Testis (tissue), 3 donors: ENCODE measurements around the gene TPRG1. TPM values are rescaled to one million over a fixed set of nuclear protein-coding genes. Genes with fewer than 3 reads are reported as not detected.
A peak's percentile ranks its signal among the peaks of the same experiment; 100 is the strongest.

Source experiments
- DNase-seq: peaks from one replicate; pipeline ENCODE4 v3.0.0-alpha.2; 2019
- H3K27ac ChIP-seq, 2 donors: fragments of 200-600 bp; sonication (generic); one replicate each; pipeline ENCODE4 v1.5.1; 2019
- H3K27me3 ChIP-seq: fragments of 200-600 bp; sonication (generic); one replicate; pipeline ENCODE4 v1.5.1; 2019
- H3K36me3 ChIP-seq: fragments of 200-600 bp; sonication (generic); one replicate; pipeline ENCODE4 v1.5.1; 2017; ENCODE audit warnings: low read depth; ENCODE audit errors: missing control alignments
- H3K4me1 ChIP-seq: fragments of 200-600 bp; sonication (generic); one replicate; pipeline ENCODE4 v1.5.1; 2019
- H3K4me3 ChIP-seq, 2 donors: fragments of 200-600 bp; sonication (generic); one replicate each; pipeline ENCODE4 v1.5.1; 2017 to 2019
- H3K9me3 ChIP-seq: fragments of 200-600 bp; sonication (generic); one replicate; pipeline ENCODE4 v1.5.1; 2017
- POLR2A ChIP-seq: fragments of 450-650 bp; IDR thresholded peaks from one replicate; pipeline ENCODE4 v1.6.1; 2017; ENCODE audit warnings: antibody characterized with exemption, mild to moderate bottlenecking, moderate library complexity
- WGBS, 2 donors: methylation state at CpG; one replicate each; pipeline ENCODE4 v1.1.5; 2018; 5-methylcytosine and 5-hydroxymethylcytosine counted together
- intact Hi-C: fragments of 100-400 bp; cut with DNase I; formaldehyde crosslinking; loops from one replicate; pipeline ENCODE4 v1.15.1; 2023; ENCODE audit warnings: low total_unique reads
- polyA plus RNA-seq: library from polyadenylated mRNA; stranded (reverse); fragments of 350-450 nt; fragmentation: Illumina TruSeq; extraction: RNeasy Lipid Tissue Mini Kit (QIAGEN cat#74804); gene quantifications from one replicate; pipeline ENCODE4 v1.2.3, GENCODE V29; 2014; ENCODE audit warnings: low read depth, low replicate concordance; ENCODE audit not compliant: insufficient read depth
- total RNA-seq, 2 donors: library from RNA; depleted of rRNA; stranded (reverse); fragments of >200 nt; gene quantifications; one replicate each; pipeline ENCODE4 v1.2.3, GENCODE V29; 2016
- TF ChIP-seq, protein P1 (sequence below), 3 experiments: fragments of 450-650 bp in 2 of 3; fragments of 200-600 bp in 1 of 3; sonication (generic) in 1 of 3; IDR thresholded peaks; one replicate each; pipeline ENCODE4 v1.5.1; 2016 to 2019; ENCODE audit warnings: antibody characterized with exemption in 3 of 3, mild to moderate bottlenecking in 2 of 3, moderate library complexity in 1 of 3

TPRG1 gene
- total and polyA plus RNA-seq, 3 donors from 2014 or later = 15.5 to 25.2 (median 15.9) TPM

DNA sequence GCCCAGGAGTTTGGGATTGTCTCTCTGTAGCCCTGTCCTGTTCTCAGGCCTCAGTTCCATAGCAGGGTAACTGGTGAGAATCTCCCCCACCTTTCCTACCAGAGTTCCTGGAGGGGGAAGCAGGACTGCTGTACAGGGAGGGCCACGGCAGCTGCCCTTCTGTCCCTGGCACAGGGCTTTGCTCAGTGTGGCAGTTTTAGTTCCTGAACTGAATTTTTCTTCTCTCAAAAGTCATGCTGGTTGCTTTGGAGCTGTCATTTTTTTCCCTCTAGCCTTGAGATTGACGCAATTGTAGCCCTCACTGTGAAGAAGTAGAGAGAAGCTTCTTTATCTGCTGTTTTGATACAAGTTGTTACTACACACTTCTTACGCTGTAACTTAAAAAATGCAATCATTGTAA lies 55.5 kb downstream of the TPRG1 start:
- 59 to 66% methylated on average over 3 of the region's 3 CpGs for WGBS, 2 donors
- peak overlapping the region; percentile 76 to 89 for H3K27ac ChIP-seq

DNA sequence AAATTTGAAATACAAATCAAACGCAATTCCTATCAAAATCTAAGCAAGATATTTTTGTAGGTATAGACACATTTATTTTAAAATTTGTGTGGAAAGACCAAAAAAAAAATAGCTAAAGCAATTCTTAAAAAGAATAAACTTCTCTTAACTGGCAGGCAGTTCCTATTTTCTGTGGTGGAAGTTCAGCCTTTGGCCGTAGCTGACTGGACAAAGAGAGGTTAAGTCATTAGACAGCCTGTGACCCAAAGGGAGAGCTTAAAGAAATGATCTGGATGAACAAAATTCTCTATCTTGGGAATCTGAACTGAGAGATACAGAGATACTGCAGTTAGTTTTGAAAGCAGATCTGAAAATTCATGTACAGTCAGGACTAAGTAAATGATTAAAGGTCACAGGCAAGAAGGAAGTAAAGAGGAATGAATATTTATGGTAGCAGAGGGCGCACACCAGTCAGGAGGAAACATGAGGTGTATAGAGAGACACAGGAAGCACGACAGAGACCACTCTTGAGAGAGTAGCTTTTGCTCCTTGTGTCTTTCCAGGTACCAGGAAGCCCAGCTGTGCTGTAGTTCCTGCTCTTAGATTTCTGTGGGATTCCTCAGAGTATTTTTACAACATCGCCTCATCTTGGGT lies 57.5 kb downstream of the TPRG1 start:
- Histone ChIP-seq H3K4me3 (no peak overlapping the region), H3K36me3 (no peaks in the 10 kb centered on the region), H3K27me3 (no peaks in the 10 kb centered on the region), H3K9me3 (no peaks in the 10 kb centered on the region), H3K4me1 (peaks cover 7% of the 10 kb centered on the region), H3K27ac (peak overlapping the region in 1 of 2 donors; percentile 21)
- no peak for DNase-seq
- TF ChIP-seq, protein P1, sequence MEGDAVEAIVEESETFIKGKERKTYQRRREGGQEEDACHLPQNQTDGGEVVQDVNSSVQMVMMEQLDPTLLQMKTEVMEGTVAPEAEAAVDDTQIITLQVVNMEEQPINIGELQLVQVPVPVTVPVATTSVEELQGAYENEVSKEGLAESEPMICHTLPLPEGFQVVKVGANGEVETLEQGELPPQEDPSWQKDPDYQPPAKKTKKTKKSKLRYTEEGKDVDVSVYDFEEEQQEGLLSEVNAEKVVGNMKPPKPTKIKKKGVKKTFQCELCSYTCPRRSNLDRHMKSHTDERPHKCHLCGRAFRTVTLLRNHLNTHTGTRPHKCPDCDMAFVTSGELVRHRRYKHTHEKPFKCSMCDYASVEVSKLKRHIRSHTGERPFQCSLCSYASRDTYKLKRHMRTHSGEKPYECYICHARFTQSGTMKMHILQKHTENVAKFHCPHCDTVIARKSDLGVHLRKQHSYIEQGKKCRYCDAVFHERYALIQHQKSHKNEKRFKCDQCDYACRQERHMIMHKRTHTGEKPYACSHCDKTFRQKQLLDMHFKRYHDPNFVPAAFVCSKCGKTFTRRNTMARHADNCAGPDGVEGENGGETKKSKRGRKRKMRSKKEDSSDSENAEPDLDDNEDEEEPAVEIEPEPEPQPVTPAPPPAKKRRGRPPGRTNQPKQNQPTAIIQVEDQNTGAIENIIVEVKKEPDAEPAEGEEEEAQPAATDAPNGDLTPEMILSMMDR (IDR thresholded peaks at IDR 0.05) = no peak
- TF ChIP-seq POLR2A = no peak
- intact Hi-C loops = no loop called here
- 78 to 85% methylated on average over 5 of the region's 5 CpGs for WGBS, 2 donors

More for the DNA sequence above, 55.5 kb downstream of the TPRG1 start:
- no peaks in the 10 kb centered on the region for H3K36me3 ChIP-seq
- TF ChIP-seq POLR2A = no peak
- TF ChIP-seq, protein P1 (IDR thresholded peaks at IDR 0.05) = no peak
- intact Hi-C loops = no loop called here
- DNase-seq = peak; percentile 56
- no peaks in the 10 kb centered on the region for H3K27me3 ChIP-seq
- no peaks in the 10 kb centered on the region for H3K9me3 ChIP-seq
- no peaks in the 10 kb centered on the region for H3K4me1 ChIP-seq
- no peak overlapping the region for H3K4me3 ChIP-seq

DNA sequence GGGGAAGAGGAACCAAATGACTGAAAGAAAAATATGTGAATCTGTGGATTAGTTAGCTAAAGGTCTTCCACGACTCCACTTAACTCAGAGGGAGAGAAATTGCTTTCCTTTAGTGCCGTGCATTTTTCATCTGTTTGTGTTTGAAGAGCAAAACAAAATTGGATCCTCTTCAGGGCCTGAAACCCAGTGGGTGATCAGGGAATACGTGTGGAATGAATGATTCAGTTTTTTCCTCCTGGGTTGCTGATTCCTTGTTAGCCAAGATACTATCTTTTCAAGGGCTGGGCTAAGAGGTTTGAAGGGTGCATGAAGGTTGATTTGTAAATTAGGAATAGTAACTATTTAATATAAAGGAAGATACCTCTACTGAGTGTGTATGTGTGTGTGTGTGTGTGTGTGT lies 61.0 kb downstream of the TPRG1 start:
- WGBS, 2 donors = 59 to 65% methylated on average over 3 of the region's 3 CpGs
- intact Hi-C loops = no loop called here
- no peaks in the 10 kb centered on the region for H3K9me3 ChIP-seq
- no peak overlapping the region for H3K4me3 ChIP-seq
- H3K27ac ChIP-seq = no peak overlapping the region
- TF ChIP-seq, protein P1 (IDR thresholded peaks at IDR 0.05) = no peak
- no peak for TF ChIP-seq POLR2A
- no peaks in the 10 kb centered on the region for H3K36me3 ChIP-seq
- H3K27me3 ChIP-seq = no peaks in the 10 kb centered on the region
- H3K4me1 ChIP-seq = peaks cover 7% of the 10 kb centered on the region
- DNase-seq = no peak

DNA sequence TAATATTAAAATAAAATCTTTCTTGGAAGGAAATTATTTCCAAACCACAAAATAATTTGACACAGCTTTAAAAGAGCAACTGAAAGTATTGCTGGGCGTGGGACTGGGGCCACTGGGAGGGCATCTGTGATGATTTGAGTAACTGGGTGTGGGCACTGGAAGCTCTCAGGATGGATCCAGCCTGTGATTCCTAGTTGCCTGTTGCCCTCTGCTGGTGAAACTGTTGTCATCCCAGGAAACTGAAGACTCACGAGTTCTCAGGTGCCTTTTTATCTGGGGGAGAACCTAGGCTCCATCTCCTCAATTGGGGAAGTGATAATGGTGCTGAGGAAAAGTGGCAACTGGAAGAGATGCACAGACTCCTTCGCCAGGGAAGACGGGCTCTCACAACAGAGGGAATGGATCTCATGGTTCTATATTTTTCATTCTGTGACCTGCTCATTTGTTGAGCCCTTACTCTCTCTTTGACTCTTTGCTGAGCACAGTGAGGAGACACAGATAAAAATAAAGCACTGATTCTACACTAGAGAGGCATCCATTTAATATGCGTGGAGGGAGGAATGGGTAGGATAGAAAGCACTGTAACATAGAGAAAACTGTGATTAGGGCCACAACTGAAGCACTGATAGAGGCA lies 61.6 kb downstream of the TPRG1 start:
- peaks cover 7% of the 10 kb centered on the region for H3K4me1 ChIP-seq
- WGBS, 2 donors = 40 to 43% methylated on average over 5 of the region's 5 CpGs
- TF ChIP-seq, protein P1 (IDR thresholded peaks at IDR 0.05) = peak; percentile 61 to 75 (median 68)
- no peak for TF ChIP-seq POLR2A
- H3K4me3 ChIP-seq = no peak overlapping the region
- H3K36me3 ChIP-seq = no peaks in the 10 kb centered on the region
- H3K27me3 ChIP-seq = no peaks in the 10 kb centered on the region
- peak; percentile 87 for DNase-seq
- intact Hi-C loops = no loop called here
- H3K9me3 ChIP-seq = no peaks in the 10 kb centered on the region
- H3K27ac ChIP-seq = no peak overlapping the region
